B cell (primary cell): ENCODE data around the gene TCEANC. TPM values are rescaled to one million over a fixed set of nuclear protein-coding genes. Genes with fewer than 3 reads are reported as not detected.

ENCODE experiments used
- ATAC-seq: fragments of 200-7000 bp; cut with Tn5 transposase; one replicate; pipeline ENCODE4 v1.10.0; 2021; ENCODE audit warnings: low read depth, mild to moderate bottlenecking, moderate number of reproducible peaks, moderate library complexity
- CTCF ChIA-PET: fragments of 350-600 bp; sonication (Branson Sonifier 250); formaldehyde crosslinking; loops from one replicate; lab custom pipeline; 2021; ENCODE audit warnings: antibody characterized with exemption, inconsistent platforms; lab: Charles Lee
- POLR2A ChIA-PET: fragments of 350-600 bp; sonication (Branson Sonifier 250); formaldehyde crosslinking; loops from one replicate; lab custom pipeline; 2021; ENCODE audit warnings: antibody characterized with exemption; lab: Charles Lee
- DNase-seq: peaks from one replicate; pipeline ENCODE4 v3.0.0; 2013
- H2AFZ ChIP-seq: 2 replicates; pipeline ENCODE4 v1.6.1; 2012; ENCODE audit warnings: mild to moderate bottlenecking, low read depth, low read length; ENCODE audit not compliant: insufficient read depth, poor library complexity, severe bottlenecking
- H3K27ac ChIP-seq, 2 donors: 1 replicate in 1 of 2; 2 replicates in 1 of 2; pipeline ENCODE4 v1.5.1; 2012 to 2013; ENCODE audit warnings: low read length in 2 of 2, mild to moderate bottlenecking in 2 of 2, moderate library complexity in 1 of 2
- H3K27me3 ChIP-seq, 4 experiments: fragments of 200-600 bp in 1 of 4; sonication (generic) in 1 of 4; replicated peaks in 1 of 4; 1 replicate in 2 of 4; 2 replicates in 2 of 4; pipeline versions ENCODE4 v1.6.1 to v1.7.0; 2013 to 2016; ENCODE audit warnings: low read length in 3 of 4, mild to moderate bottlenecking in 2 of 4, mixed read lengths in 1 of 4, moderate library complexity in 1 of 4; ENCODE audit not compliant: insufficient read depth in 4 of 4, control insufficient read depth in 3 of 4; ENCODE audit errors: control extremely low read depth in 1 of 4
- H3K36me3 ChIP-seq, 2 experiments: replicated peaks in 1 of 2; 1 replicate in 1 of 2; 2 replicates in 1 of 2; pipeline versions ENCODE4 v1.6.1 to v1.7.1; 2013; ENCODE audit warnings: low read length in 1 of 2; ENCODE audit not compliant: insufficient read depth in 2 of 2, control insufficient read depth in 1 of 2; ENCODE audit errors: control extremely low read depth in 1 of 2, extremely low read depth in 1 of 2
- H3K4me1 ChIP-seq, 2 donors: fragments of 200-600 bp in 1 of 2; sonication (generic) in 1 of 2; 1 replicate in 1 of 2; 2 replicates in 1 of 2; pipeline versions ENCODE4 v1.5.1 to v1.6.1; 2013 to 2017; ENCODE audit warnings: low read length in 2 of 2; ENCODE audit not compliant: control insufficient read depth in 2 of 2, insufficient read depth in 2 of 2
- H3K4me2 ChIP-seq: replicated peaks from 2 replicates; pipeline ENCODE3; 2012; ENCODE audit warnings: mild to moderate bottlenecking, low read depth, low read length; ENCODE audit not compliant: poor library complexity, severe bottlenecking
- H3K4me3 ChIP-seq, 5 experiments: fragments of 200-600 bp in 1 of 5; sonication (generic) in 1 of 5; 1 replicate in 3 of 5; 2 replicates in 2 of 5; pipeline versions ENCODE4 v1.5.1 to v1.7.0; 2011 to 2016; ENCODE audit warnings: low read length in 4 of 5, mild to moderate bottlenecking in 4 of 5, low read depth in 2 of 5, control low read depth in 1 of 5, moderate library complexity in 1 of 5; ENCODE audit not compliant: insufficient read depth in 1 of 5; ENCODE audit errors: control extremely low read depth in 1 of 5, extremely low read depth in 1 of 5
- H3K79me2 ChIP-seq: fragments of 200-600 bp; sonication (generic); one replicate; pipeline ENCODE4 v1.6.0; 2016; ENCODE audit warnings: low read length; ENCODE audit not compliant: control insufficient read depth, insufficient read depth
- H3K9ac ChIP-seq: fragments of 200-600 bp; sonication (generic); 2 replicates; pipeline ENCODE4 v1.6.1; 2017; ENCODE audit warnings: mild to moderate bottlenecking, low read length, moderate library complexity
- H3K9me3 ChIP-seq, 3 donors: one replicate each; pipeline versions ENCODE4 v1.6.1 to v1.7.1; 2013; ENCODE audit warnings: low read length in 2 of 3; ENCODE audit not compliant: control insufficient read depth in 2 of 3, insufficient read depth in 1 of 3; ENCODE audit errors: control extremely low read depth in 1 of 3
- H4K20me1 ChIP-seq: 2 replicates; pipeline ENCODE4 v1.6.0; 2012; ENCODE audit warnings: mild to moderate bottlenecking, low read length; ENCODE audit not compliant: insufficient read depth, control insufficient read depth, poor library complexity, severe bottlenecking
- H3K27ac Mint-ChIP-seq: one replicate; pipeline ENCODE4 v1.8.0; 2021; ENCODE audit warnings: mixed read lengths
- H3K27me3 Mint-ChIP-seq: one replicate; pipeline ENCODE4 v1.8.0; 2021; ENCODE audit warnings: mixed read lengths
- H3K4me1 Mint-ChIP-seq: one replicate; pipeline ENCODE4 v1.8.0; 2021; ENCODE audit warnings: mixed read lengths
- H3K4me3 Mint-ChIP-seq: one replicate; pipeline ENCODE4 v1.8.0; 2021; ENCODE audit warnings: mixed read lengths
- H3K9me3 Mint-ChIP-seq: one replicate; pipeline ENCODE4 v1.8.0; 2022; ENCODE audit warnings: mixed read lengths; ENCODE audit not compliant: insufficient read depth
- EZH2 ChIP-seq: IDR thresholded peaks from 2 replicates; pipeline ENCODE4 v1.6.1; 2012; ENCODE audit warnings: borderline replicate concordance, low read depth, mild to moderate bottlenecking, moderate library complexity, low read length; ENCODE audit not compliant: insufficient read depth, poor library complexity, severe bottlenecking
- whole genome bisulfite sequencing: methylation state at CpG from one replicate; pipeline ENCODE4 v1.1.5; 2013; ENCODE audit warnings: missing lambda C conversion rate; ENCODE audit not compliant: insufficient coverage; 5-methylcytosine and 5-hydroxymethylcytosine counted together
- intact Hi-C: fragments of 100-400 bp; cut with micrococcal nuclease; formaldehyde crosslinking; loops from one replicate; pipeline ENCODE4 v1.10.0; 2022
- polyA plus RNA-seq: library from polyadenylated mRNA; depleted of rRNA; stranded (reverse); fragments of >200 nt; gene quantifications from 2 replicates; pipeline ENCODE4 v1.2.3, GENCODE V29; 2012
- total RNA-seq, 2 donors: library from RNA; stranded (reverse); fragments of 120-200 nt in 1 of 2; gene quantifications; 1 replicate in 1 of 2; 2 replicates in 1 of 2; pipeline versions ENCODE4 v1.2.3 to v1.2.4, GENCODE V29; 2013 to 2022
- TF ChIP-seq, protein P1 (sequence below): fragments of 200-600 bp; IDR thresholded peaks from one replicate; pipeline ENCODE4 v1.8.0; 2022; ENCODE audit warnings: antibody characterized with exemption, mild to moderate bottlenecking

The TCEANC gene
- total and polyA plus RNA-seq, 2 donors (not counting 1 experiment from before 2014, with no cell fraction given): 5.5 to 10.0 TPM

DNA sequence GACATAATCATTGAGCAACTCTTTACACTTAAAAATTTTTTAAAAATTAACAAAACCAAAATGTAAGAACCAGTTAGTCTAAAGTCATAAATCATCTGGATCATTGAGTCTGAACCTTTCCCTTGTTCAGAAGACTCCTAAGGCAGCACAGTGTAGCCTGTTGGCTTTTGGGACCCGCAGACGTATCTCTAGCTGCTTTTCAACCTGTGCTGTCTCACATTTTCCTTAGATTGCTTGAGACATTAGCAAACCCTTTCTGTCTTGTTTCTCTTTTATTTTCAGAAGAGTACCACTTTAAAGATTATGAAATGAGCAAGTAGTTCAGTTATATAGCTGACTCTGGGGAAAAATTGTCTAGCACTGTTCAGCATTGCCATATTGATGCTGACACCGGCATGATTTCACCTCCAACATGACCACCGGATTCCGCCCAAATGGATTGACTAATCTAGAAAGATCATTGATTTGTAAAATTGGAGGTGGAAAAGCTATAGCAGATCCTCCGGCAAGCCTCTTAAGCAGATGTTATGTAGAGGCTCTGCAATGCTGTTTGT, 8.9 kb downstream of the TCEANC start:
- POLR2A ChIA-PET: no interaction called here
- Histone ChIP-seq H3K27ac (no peak overlapping the region), H3K4me3 (no peak overlapping the region), H3K9me3 (no peaks in the 10 kb centered on the region), H3K27me3 (no peaks in the 10 kb centered on the region), H2AFZ (no peak overlapping the region), H4K20me1 (no peaks in the 10 kb centered on the region), H3K79me2 (no peaks in the 10 kb centered on the region), H3K4me1 (peaks cover 0 to 3% of the 10 kb centered on the region in 2 donors), H3K4me2 (no peak overlapping the region), H3K9ac (no peak overlapping the region), H3K36me3 (peaks cover 0 to 27% of the 10 kb centered on the region in 2 experiments)
- Mint-ChIP-seq H3K27me3 (no peaks in the 10 kb centered on the region), H3K27ac (peak overlapping the region; percentile 15), H3K4me1 (peaks cover 7% of the 10 kb centered on the region), H3K9me3 (no peaks in the 10 kb centered on the region), H3K4me3 (no peak overlapping the region)
- ATAC-seq: no peak
- no peak for DNase-seq
- intact Hi-C loops: no loop called here
- TF ChIP-seq EZH2: no peak
- TF ChIP-seq, protein P1, sequence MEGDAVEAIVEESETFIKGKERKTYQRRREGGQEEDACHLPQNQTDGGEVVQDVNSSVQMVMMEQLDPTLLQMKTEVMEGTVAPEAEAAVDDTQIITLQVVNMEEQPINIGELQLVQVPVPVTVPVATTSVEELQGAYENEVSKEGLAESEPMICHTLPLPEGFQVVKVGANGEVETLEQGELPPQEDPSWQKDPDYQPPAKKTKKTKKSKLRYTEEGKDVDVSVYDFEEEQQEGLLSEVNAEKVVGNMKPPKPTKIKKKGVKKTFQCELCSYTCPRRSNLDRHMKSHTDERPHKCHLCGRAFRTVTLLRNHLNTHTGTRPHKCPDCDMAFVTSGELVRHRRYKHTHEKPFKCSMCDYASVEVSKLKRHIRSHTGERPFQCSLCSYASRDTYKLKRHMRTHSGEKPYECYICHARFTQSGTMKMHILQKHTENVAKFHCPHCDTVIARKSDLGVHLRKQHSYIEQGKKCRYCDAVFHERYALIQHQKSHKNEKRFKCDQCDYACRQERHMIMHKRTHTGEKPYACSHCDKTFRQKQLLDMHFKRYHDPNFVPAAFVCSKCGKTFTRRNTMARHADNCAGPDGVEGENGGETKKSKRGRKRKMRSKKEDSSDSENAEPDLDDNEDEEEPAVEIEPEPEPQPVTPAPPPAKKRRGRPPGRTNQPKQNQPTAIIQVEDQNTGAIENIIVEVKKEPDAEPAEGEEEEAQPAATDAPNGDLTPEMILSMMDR: no peak
- WGBS: no CpG with 5 or more reads among the region's 6 CpGs
- CTCF ChIA-PET: interaction anchor here (1.1 to 2.2 kb wide), 2 partner anchors 27 to 84 kb away, joined by 3 to 5 read pairs; partner anchors contain the start of gene RAB9A

DNA sequence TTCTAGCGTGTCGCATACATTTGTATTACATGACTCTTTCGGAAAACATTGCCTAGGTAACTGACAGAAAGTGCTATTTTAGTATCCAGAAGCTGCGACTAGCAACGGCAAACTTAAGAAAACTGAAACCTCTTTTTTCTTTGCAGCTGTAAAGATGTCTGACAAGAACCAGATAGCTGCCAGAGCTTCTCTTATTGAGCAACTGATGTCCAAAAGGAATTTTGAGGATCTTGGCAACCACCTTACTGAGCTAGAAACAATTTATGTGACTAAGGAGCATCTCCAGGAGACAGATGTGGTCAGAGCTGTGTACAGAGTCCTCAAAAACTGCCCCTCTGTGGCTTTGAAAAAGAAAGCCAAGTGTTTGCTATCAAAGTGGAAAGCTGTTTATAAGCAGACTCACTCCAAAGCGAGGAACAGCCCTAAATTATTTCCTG, 9.4 kb downstream of the TCEANC start:
- H3K4me2 ChIP-seq: no peak overlapping the region
- no peak for DNase-seq
- Mint-ChIP-seq H3K27me3 (no peaks in the 10 kb centered on the region), H3K4me1 (peaks cover 7% of the 10 kb centered on the region), H3K27ac (peak overlapping the region; percentile 15), H3K4me3 (no peak overlapping the region), H3K9me3 (no peaks in the 10 kb centered on the region)
- TF ChIP-seq, protein P1: no peak
- TF ChIP-seq EZH2: no peak
- WGBS: 0% methylated on average over 1 of the region's 6 CpGs
- H3K9me3 ChIP-seq: no peaks in the 10 kb centered on the region
- H2AFZ ChIP-seq: no peak overlapping the region
- no peak for ATAC-seq
- no peak overlapping the region for H3K4me3 ChIP-seq
- intact Hi-C loops: no loop called here
- H3K27ac ChIP-seq: no peak overlapping the region
- H3K4me1 ChIP-seq: peaks cover 0 to 3% of the 10 kb centered on the region in 2 donors
- no peaks in the 10 kb centered on the region for H3K79me2 ChIP-seq
- H3K9ac ChIP-seq: no peak overlapping the region
- CTCF ChIA-PET: interaction anchor here (0.7 to 2.2 kb wide), 4 partner anchors 26 to 89 kb away, joined by 3 to 5 read pairs (median 3); partner anchors contain the start of genes OFD1, RAB9A and TRAPPC2
- H3K36me3 ChIP-seq: peaks cover 0 to 27% of the 10 kb centered on the region in 2 experiments
- no peaks in the 10 kb centered on the region for H4K20me1 ChIP-seq
- no peaks in the 10 kb centered on the region for H3K27me3 ChIP-seq
- POLR2A ChIA-PET: no interaction called here
